GM12878 (cell line): ENCODE results near the gene KRTAP10-5. TPM values are rescaled to one million over a fixed set of nuclear protein-coding genes. Genes with fewer than 3 reads are reported as not detected.

ENCODE experiments used
- ATAC-seq: fragments of 200-7000 bp; cut with Tn5 transposase; 3 replicates; pipeline ENCODE4 v1.9.1; 2020; ENCODE audit warnings: mild to moderate bottlenecking, moderate library complexity
- BruUV-seq: library from RNA; stranded (reverse); fragments of 400-500 nt; replicated peaks from 2 replicates; lab custom pipeline; 2021; lab: Mats Ljungman, UMichigan
- CTCF ChIA-PET: fragments of 300-600 bp; sonication (Branson Sonifier 250); formaldehyde crosslinking; extraction: SDS; loops from one replicate; lab custom pipeline; 2021; ENCODE audit warnings: inconsistent platforms; lab: Yijun Ruan, JAX
- POLR2A ChIA-PET: fragments of 350-600 bp; formaldehyde crosslinking; extraction: SDS; loops from one replicate; lab custom pipeline; 2021; ENCODE audit warnings: inconsistent platforms; lab: Charles Lee
- RAD21 ChIA-PET: fragments of 300-600 bp; sonication (Branson Sonifier 250); formaldehyde crosslinking; loops from one replicate; lab custom pipeline; 2023; ENCODE audit warnings: antibody characterized with exemption; ENCODE audit not compliant: unreplicated experiment; lab: Charles Lee
- SMC1A ChIA-PET: fragments of 300-600 bp; sonication (Branson Sonifier 250); formaldehyde crosslinking; loops from one replicate; lab custom pipeline; 2023; ENCODE audit not compliant: unreplicated experiment, uncharacterized antibody; lab: Charles Lee
- DNase-seq: peaks from one replicate; pipeline ENCODE4 v3.0.0-alpha.2; 2011; ENCODE audit warnings: low read depth, low spot score
- FAIRE-seq: peaks from 3 replicates; lab custom pipeline; 2011; peaks lifted over from hg19 to GRCh38; lab: Jason Lieb, UNC
- H2AFZ ChIP-seq: 2 replicates; pipeline ENCODE4 v1.6.0; 2011; ENCODE audit warnings: low read depth, low read length, control low read depth; ENCODE audit not compliant: control insufficient read depth
- H3K27ac ChIP-seq: 2 replicates; pipeline ENCODE4 v1.5.1; 2011; ENCODE audit warnings: control low read depth; ENCODE audit not compliant: control insufficient read depth, insufficient read depth
- H3K27me3 ChIP-seq, 2 experiments: replicated peaks in 1 of 2; 2 replicates each; pipeline versions ENCODE4 v1.6.0 to v1.6.1; 2011; ENCODE audit warnings: low read length in 1 of 2; ENCODE audit not compliant: control insufficient read depth in 2 of 2, insufficient read depth in 2 of 2
- H3K36me3 ChIP-seq, 2 experiments: 2 replicates each; pipeline ENCODE4 v1.5.1; 2011; ENCODE audit warnings: low read length in 1 of 2; ENCODE audit not compliant: control insufficient read depth in 2 of 2, insufficient read depth in 2 of 2
- H3K4me1 ChIP-seq: 2 replicates; pipeline ENCODE4 v1.6.1; 2011; ENCODE audit warnings: mild to moderate bottlenecking, low read length, moderate library complexity, mixed read lengths; ENCODE audit not compliant: control insufficient read depth, insufficient read depth
- H3K4me2 ChIP-seq: 2 replicates; pipeline ENCODE4 v1.6.0; 2011; ENCODE audit warnings: control low read depth; ENCODE audit not compliant: control insufficient read depth, insufficient read depth
- H3K4me3 ChIP-seq: fragments of 200-600 bp; sonication (generic); 2 replicates; pipeline ENCODE4 v1.5.1; 2016
- H3K79me2 ChIP-seq: 2 replicates; pipeline ENCODE4 v1.6.0; 2011; ENCODE audit warnings: low read length; ENCODE audit not compliant: control insufficient read depth, insufficient read depth
- H3K9ac ChIP-seq: 2 replicates; pipeline ENCODE4 v1.8.0; 2011; ENCODE audit warnings: low read length, control low read depth, mixed read lengths; ENCODE audit not compliant: control insufficient read depth, insufficient read depth
- H3K9me3 ChIP-seq: replicated peaks from 3 replicates; pipeline ENCODE4 v1.5.1; 2011; ENCODE audit warnings: mild to moderate bottlenecking, low read length; ENCODE audit not compliant: control insufficient read depth, insufficient read depth
- H4K20me1 ChIP-seq: 2 replicates; pipeline ENCODE4 v1.6.0; 2011; ENCODE audit not compliant: control insufficient read depth, insufficient read depth
- CEBPZ ChIP-seq: fragments of 150-350 bp; IDR thresholded peaks from 2 replicates; pipeline ENCODE4 v1.6.1; 2016; ENCODE audit warnings: low read depth, low read length
- CREM ChIP-seq: IDR thresholded peaks from 2 replicates; pipeline ENCODE4 v1.6.1; 2014; ENCODE audit warnings: antibody characterized with exemption, low read depth
- IKZF2 ChIP-seq, 2 experiments: fragments of 450-650 bp; IDR thresholded peaks; 2 replicates each; pipeline ENCODE4 v1.6.1; 2017; ENCODE audit warnings: mild to moderate bottlenecking in 2 of 2, moderate library complexity in 2 of 2
- NFXL1 ChIP-seq: fragments of 450-650 bp; IDR thresholded peaks from 2 replicates; pipeline ENCODE4 v1.6.1; 2017; ENCODE audit warnings: antibody characterized with exemption, mild to moderate bottlenecking, borderline replicate concordance
- NR2F1 ChIP-seq: fragments of 450-650 bp; conservative IDR thresholded peaks from 2 replicates; pipeline ENCODE4 v1.6.1; 2017; ENCODE audit warnings: mild to moderate bottlenecking
- PAX5 ChIP-seq: IDR thresholded peaks from 2 replicates; pipeline ENCODE4 v1.6.1; 2011; ENCODE audit warnings: low read depth, low read length, borderline replicate concordance
- PML ChIP-seq: IDR thresholded peaks from 2 replicates; pipeline ENCODE4 v1.6.1; 2012; ENCODE audit warnings: low read length, inconsistent platforms
- POU2F2 ChIP-seq: IDR thresholded peaks from 3 replicates; pipeline ENCODE4 v1.6.1; 2011; ENCODE audit warnings: low read depth, mild to moderate bottlenecking, low read length, borderline replicate concordance
- REST ChIP-seq: IDR thresholded peaks from 2 replicates; pipeline ENCODE4 v1.6.1; 2012; ENCODE audit warnings: mild to moderate bottlenecking, low read depth, low read length
- SP1 ChIP-seq: IDR thresholded peaks from one replicate; pipeline ENCODE4 v1.6.1; 2011; ENCODE audit warnings: low read depth, low read length
- SREBF2 ChIP-seq: IDR thresholded peaks from 2 replicates; pipeline ENCODE4 v1.6.1; 2012; ENCODE audit warnings: mild to moderate bottlenecking, low read length
- USF1 ChIP-seq: IDR thresholded peaks from 2 replicates; pipeline ENCODE4 v1.6.1; 2011; ENCODE audit warnings: borderline replicate concordance, low read depth, mild to moderate bottlenecking, moderate library complexity, mixed read lengths, low read length; ENCODE audit not compliant: insufficient read depth; ENCODE audit errors: extremely low read length
- ZBTB11 ChIP-seq: fragments of 450-650 bp; formaldehyde crosslinking; IDR thresholded peaks from 2 replicates; pipeline ENCODE4 v1.5.0; 2022; ENCODE audit warnings: mild to moderate bottlenecking, missing genetic modification characterization
- WGBS: methylation state at CpG from one replicate; pipeline ENCODE4 v1.1.6; 2016; ENCODE audit warnings: low lambda C conversion rate; ENCODE audit not compliant: insufficient replicate concordance, insufficient coverage; ENCODE audit errors: missing lambda C conversion rate; 5-methylcytosine and 5-hydroxymethylcytosine counted together
- in situ Hi-C: fragments of 300-500 bp; cut with MboI; formaldehyde crosslinking; loops from 9 replicates; pipeline ENCODE4 v1.14.3; 2018; ENCODE audit warnings: mixed read lengths
- intact Hi-C: fragments of 100-400 bp; cut with micrococcal nuclease; formaldehyde crosslinking; loops from one replicate; pipeline ENCODE4 v1.14.2; 2022; ENCODE audit not compliant: unreplicated experiment
- polyA plus RNA-seq, 11 experiments: library from polyadenylated mRNA; depleted of rRNA in 4 of 11; unstranded in 6 of 11; stranded (reverse) in 5 of 11; fragments of >200 nt; fragmentation: Nextera tagmentation in 4 of 11; fragmentation: Illumina TruSeq in 1 of 11; extraction: Ambion mirVana in 4 of 11; extraction: Trizol in 1 of 11; gene quantifications; 1 replicate in 1 of 11; 2 replicates in 10 of 11; pipeline versions ENCODE4 v1.2.1 to v1.2.3, GENCODE V29; 2011 to 2016; ENCODE audit warnings: inconsistent platforms in 2 of 11, missing spikeins in 2 of 11, low read depth in 1 of 11
- total RNA-seq, 4 experiments: library from RNA; depleted of rRNA in 3 of 4; stranded (reverse); fragments of >200 nt in 3 of 4; fragmentation: Illumina TruSeq in 1 of 4; extraction: Trizol in 1 of 4; gene quantifications; 2 replicates each; pipeline versions ENCODE4 v1.2.1 to v1.2.3, GENCODE V29; 2013 to 2021

The KRTAP10-5 gene
- total and polyA plus RNA-seq, 10 of the 15 experiments (the other 5 are each of a cell fraction or from before 2014, with no cell fraction given), result not detected

- DNase-seq, result no peak
- H3K79me2 ChIP-seq, result no peaks in the 10 kb centered on the region
- ChIA-PET CTCF (no interaction called here), RAD21 (no interaction called here), POLR2A (no interaction called here), SMC1A (no interaction called here)
- WGBS, result 71% methylated on average over 18 of the region's 18 CpGs
- H3K27me3 ChIP-seq, result no peaks in the 10 kb centered on the region
- no TSS peak for BruUV-seq
- in situ Hi-C loops, result no loop called here
- H3K4me2 ChIP-seq, result no peak overlapping the region
- H3K9ac ChIP-seq, result no peak overlapping the region
- H3K4me3 ChIP-seq, result no peak overlapping the region
- no peak overlapping the region for H2AFZ ChIP-seq
- H3K9me3 ChIP-seq, result no peaks in the 10 kb centered on the region; the same call in 1 of the 3 replicates
- no peaks in the 10 kb centered on the region for H4K20me1 ChIP-seq
- ATAC-seq, result no peak
- H3K27ac ChIP-seq, result no peak overlapping the region
- no peaks in the 10 kb centered on the region for H3K4me1 ChIP-seq
- intact Hi-C loops, result no loop called here
- no peak for FAIRE-seq
- no peaks in the 10 kb centered on the region for H3K36me3 ChIP-seq
- no peak for TF ChIP-seq PAX5
- TF ChIP-seq SREBF2, result no peak
- TF ChIP-seq ZBTB11 (CRISPR knock-in tag), result no peak
- no peak for TF ChIP-seq POU2F2
- no peak for TF ChIP-seq IKZF2 (IDR thresholded peaks at IDR 0.05)
- no peak for TF ChIP-seq PML
- TF ChIP-seq SP1, result no peak
- no peak for TF ChIP-seq CEBPZ
- TF ChIP-seq NFXL1, result no peak
- no peak for TF ChIP-seq USF1
- no peak for TF ChIP-seq NR2F1
- no peak for TF ChIP-seq CREM
- no peak for TF ChIP-seq REST
These were observed 12.8 kb downstream of the KRTAP10-5 start for GRCh38 chr21:44567481-44568171.
